Smooth muscle cell (in vitro differentiated cells): ENCODE measurements around the gene JMJD8. TPM values are rescaled to one million over a fixed set of nuclear protein-coding genes. Genes with fewer than 3 reads are reported as not detected.

Experiments used
- DNase-seq: peaks from one replicate; lab custom pipeline; 2025; ENCODE audit not compliant: unreplicated experiment; lab: John Stamatoyannopoulos, UW
- H2AFZ ChIP-seq: fragments of 200-600 bp; sonication (generic); 2 replicates; pipeline ENCODE4 v1.6.0; 2016; ENCODE audit warnings: antibody characterized with exemption, low read depth, mild to moderate bottlenecking
- H3F3A ChIP-seq: fragments of 200-600 bp; sonication (generic); 2 replicates; pipeline ENCODE4 v1.6.0; 2017; ENCODE audit warnings: antibody characterized with exemption, low read depth
- H3K27ac ChIP-seq: fragments of 200-600 bp; sonication (generic); 2 replicates; pipeline ENCODE4 v1.5.1; 2016; ENCODE audit warnings: low read depth, mild to moderate bottlenecking
- H3K27me3 ChIP-seq: fragments of 200-600 bp; sonication (generic); 2 replicates; pipeline ENCODE4 v1.6.1; 2016; ENCODE audit warnings: low read depth, mild to moderate bottlenecking
- H3K36me3 ChIP-seq: fragments of 200-600 bp; sonication (generic); 2 replicates; pipeline ENCODE4 v1.5.1; 2016; ENCODE audit warnings: low read depth
- H3K4me1 ChIP-seq: fragments of 200-600 bp; sonication (generic); 2 replicates; pipeline ENCODE4 v1.5.1; 2016; ENCODE audit warnings: low read depth
- H3K4me2 ChIP-seq: fragments of 200-600 bp; sonication (generic); 2 replicates; pipeline ENCODE4 v1.6.0; 2016; ENCODE audit warnings: mild to moderate bottlenecking
- H3K4me3 ChIP-seq: fragments of 200-600 bp; sonication (generic); 2 replicates; pipeline ENCODE4 v1.5.1; 2016; ENCODE audit warnings: mild to moderate bottlenecking
- H3K79me2 ChIP-seq: fragments of 200-600 bp; sonication (generic); 2 replicates; pipeline ENCODE4 v1.6.0; 2016; ENCODE audit warnings: low read depth, mild to moderate bottlenecking
- H3K9ac ChIP-seq: fragments of 200-600 bp; sonication (generic); 2 replicates; pipeline ENCODE4 v1.6.0; 2016; ENCODE audit warnings: low read depth
- H3K9me3 ChIP-seq: fragments of 200-600 bp; sonication (generic); replicated peaks from 2 replicates; pipeline ENCODE4 v1.5.1; 2016; ENCODE audit warnings: low read depth
- H4K20me1 ChIP-seq: fragments of 200-600 bp; sonication (generic); 2 replicates; pipeline ENCODE4 v1.6.0; 2016; ENCODE audit warnings: low read depth
- WGBS: methylation state at CpG from one replicate; pipeline ENCODE4 v1.1.7; 2016; ENCODE audit warnings: low lambda C conversion rate; 5-methylcytosine and 5-hydroxymethylcytosine counted together
- polyA plus RNA-seq: library from polyadenylated mRNA; unstranded; fragments of >200 nt; fragmentation: Nextera tagmentation; extraction: Ambion mirVana; gene quantifications from 2 replicates; pipeline ENCODE4 v1.2.1, GENCODE V29; 2016
- total RNA-seq: library from RNA; depleted of rRNA; stranded (reverse); fragments of >200 nt; gene quantifications from 2 replicates; pipeline ENCODE4 v1.2.3, GENCODE V29; 2014
- TF ChIP-seq, protein P1 (sequence below): fragments of 200-600 bp; sonication (generic); IDR thresholded peaks from 2 replicates; pipeline ENCODE4 v1.5.1; 2017; ENCODE audit warnings: borderline replicate concordance, mild to moderate bottlenecking, antibody characterized with exemption; ENCODE audit not compliant: insufficient read depth, poor library complexity, severe bottlenecking

The JMJD8 gene
- total and polyA plus RNA-seq, 2 experiments from 2014 or later, result 42.9 to 95.1 TPM

DNA sequence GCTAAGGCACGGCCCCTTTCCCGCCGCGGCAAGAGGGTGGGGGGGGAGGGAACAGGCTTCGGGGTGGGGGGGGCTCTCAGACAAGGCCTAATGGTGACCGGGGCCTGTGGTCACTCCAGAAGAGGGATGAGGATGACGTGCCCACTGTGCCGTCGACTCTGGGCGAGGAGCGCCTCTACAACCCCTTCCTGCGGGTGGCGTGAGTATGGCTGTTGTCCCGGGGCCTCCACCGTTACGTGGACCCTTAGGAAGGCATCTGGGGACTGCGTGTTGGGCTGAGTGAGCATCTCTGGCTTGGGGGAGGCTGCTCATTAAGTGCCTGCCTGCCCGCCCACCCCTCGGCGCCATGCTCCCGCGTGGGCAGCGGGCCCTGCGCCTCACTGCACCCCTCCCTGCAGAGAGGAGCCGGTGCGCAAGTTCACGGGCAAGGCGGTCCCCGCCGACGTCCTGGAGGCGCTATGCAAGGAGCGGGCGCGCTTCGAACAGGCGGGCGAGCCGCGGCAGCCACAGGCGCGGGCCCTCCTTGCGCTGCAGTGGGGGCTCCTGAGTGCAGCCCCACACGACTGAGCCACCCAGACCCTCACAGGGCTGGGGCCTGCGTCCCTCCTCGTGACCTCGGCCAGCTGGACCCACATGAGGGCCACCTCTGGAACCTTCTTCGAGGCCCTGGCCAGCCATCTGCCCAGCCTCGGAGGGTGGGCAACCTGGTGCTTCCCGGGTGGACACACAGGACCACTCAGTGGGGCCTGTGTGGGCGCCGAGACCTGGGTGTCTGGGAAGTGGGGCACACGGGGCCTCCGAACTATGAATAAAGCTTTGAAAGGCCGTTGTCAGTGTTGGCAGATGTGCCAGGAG, 45.0 kb upstream of the JMJD8 start:
- DNase-seq, result no peak
- peak overlapping the region; percentile 99 for H3K4me2 ChIP-seq
- 65% methylated on average over 49 of the region's 55 CpGs for WGBS
- H3K9ac ChIP-seq, result no peak overlapping the region
- peak overlapping the region; percentile 69 for H3K4me3 ChIP-seq
- H3K36me3 ChIP-seq, result no peaks in the 10 kb centered on the region
- H3K27me3 ChIP-seq, result no peaks in the 10 kb centered on the region
- peaks cover 4% of the 10 kb centered on the region for H3F3A ChIP-seq
- TF ChIP-seq, protein P1, sequence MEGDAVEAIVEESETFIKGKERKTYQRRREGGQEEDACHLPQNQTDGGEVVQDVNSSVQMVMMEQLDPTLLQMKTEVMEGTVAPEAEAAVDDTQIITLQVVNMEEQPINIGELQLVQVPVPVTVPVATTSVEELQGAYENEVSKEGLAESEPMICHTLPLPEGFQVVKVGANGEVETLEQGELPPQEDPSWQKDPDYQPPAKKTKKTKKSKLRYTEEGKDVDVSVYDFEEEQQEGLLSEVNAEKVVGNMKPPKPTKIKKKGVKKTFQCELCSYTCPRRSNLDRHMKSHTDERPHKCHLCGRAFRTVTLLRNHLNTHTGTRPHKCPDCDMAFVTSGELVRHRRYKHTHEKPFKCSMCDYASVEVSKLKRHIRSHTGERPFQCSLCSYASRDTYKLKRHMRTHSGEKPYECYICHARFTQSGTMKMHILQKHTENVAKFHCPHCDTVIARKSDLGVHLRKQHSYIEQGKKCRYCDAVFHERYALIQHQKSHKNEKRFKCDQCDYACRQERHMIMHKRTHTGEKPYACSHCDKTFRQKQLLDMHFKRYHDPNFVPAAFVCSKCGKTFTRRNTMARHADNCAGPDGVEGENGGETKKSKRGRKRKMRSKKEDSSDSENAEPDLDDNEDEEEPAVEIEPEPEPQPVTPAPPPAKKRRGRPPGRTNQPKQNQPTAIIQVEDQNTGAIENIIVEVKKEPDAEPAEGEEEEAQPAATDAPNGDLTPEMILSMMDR, result no peak
- H3K4me1 ChIP-seq, result peaks cover 10% of the 10 kb centered on the region
- no peaks in the 10 kb centered on the region for H3K9me3 ChIP-seq
- no peaks in the 10 kb centered on the region for H4K20me1 ChIP-seq
- no peak overlapping the region for H2AFZ ChIP-seq
- no peaks in the 10 kb centered on the region for H3K79me2 ChIP-seq
- no peak overlapping the region for H3K27ac ChIP-seq

DNA sequence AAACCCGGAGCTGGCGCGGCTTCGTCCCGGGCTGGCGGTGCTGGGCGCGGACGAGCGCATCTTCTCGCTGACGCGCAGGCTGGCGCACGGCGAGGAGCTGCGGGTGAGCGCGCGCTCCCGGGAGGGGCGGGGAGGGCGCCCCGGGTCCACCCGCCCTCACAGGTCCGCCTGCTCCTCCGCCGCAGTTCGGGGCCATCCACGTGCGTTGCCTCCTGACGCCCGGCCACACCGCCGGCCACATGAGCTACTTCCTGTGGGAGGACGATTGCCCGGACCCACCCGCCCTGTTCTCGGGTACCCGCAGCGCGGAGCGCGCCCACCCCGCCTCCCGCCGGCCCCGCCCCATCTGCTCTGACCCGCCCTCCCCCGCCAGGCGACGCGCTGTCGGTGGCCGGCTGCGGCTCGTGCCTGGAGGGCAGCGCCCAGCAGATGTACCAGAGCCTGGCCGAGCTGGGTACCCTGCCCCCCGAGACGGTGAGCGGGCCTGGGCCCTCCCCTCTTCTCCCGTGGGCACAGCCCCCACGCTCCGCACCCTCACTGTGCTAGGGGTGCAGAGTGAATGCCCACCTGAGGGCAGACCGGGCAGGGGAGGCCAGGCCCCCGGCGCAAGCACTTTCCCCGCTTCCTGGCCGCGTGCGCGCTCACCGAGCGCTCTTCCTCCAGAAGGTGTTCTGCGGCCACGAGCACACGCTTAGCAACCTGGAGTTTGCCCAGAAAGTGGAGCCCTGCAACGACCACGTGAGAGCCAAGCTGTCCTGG, 44.2 kb upstream of the JMJD8 start:
- DNase-seq, result peak; percentile 34
- 5% methylated on average over 10 of the region's 80 CpGs for WGBS
- Histone ChIP-seq H3K36me3 (no peaks in the 10 kb centered on the region), H3K4me2 (peak overlapping the region; percentile 99), H3K4me3 (peak overlapping the region; percentile 69), H3K27me3 (no peaks in the 10 kb centered on the region), H3K27ac (no peak overlapping the region), H3K9me3 (no peaks in the 10 kb centered on the region), H2AFZ (no peak overlapping the region), H3F3A (peaks cover 4% of the 10 kb centered on the region), H3K79me2 (no peaks in the 10 kb centered on the region), H3K4me1 (peaks cover 10% of the 10 kb centered on the region), H3K9ac (peak overlapping the region; percentile 35), H4K20me1 (no peaks in the 10 kb centered on the region)
- TF ChIP-seq, protein P1, result no peak

DNA sequence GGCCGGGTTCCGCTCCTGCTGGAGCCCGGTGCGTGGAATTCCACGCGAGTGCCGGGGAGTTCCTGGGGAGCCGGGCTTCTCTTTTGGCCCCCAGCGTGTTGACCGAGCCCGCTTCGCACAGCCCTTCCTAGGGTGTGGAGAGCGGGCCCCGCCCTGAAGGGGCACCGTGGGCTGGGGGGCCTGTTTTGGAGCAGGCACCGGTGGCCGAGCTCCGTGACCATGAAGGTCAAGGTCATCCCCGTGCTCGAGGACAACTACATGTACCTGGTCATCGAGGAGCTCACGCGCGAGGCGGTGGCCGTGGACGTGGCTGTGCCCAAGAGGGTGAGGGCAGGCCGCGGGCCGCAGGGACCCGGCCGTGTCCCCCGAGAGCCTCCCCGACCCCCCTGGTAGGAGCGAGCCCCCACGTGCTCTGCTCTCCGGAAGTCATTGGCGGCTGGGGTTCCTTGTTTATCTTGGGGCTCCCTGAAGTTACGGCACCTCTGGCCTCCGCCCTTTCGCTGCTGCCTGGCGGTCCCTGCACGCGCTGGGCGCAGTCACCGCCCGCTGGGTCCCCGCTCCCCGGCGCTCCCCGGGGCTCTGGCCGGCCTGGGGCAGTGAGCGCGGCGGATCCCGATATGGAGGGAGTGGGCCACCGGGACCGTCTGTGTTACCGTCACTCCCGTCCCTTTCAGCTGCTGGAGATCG, 43.3 kb upstream of the JMJD8 start:
- Histone ChIP-seq H3K4me1 (peaks cover 10% of the 10 kb centered on the region), H3F3A (peaks cover 4% of the 10 kb centered on the region), H4K20me1 (no peaks in the 10 kb centered on the region), H3K79me2 (no peaks in the 10 kb centered on the region), H3K9me3 (no peaks in the 10 kb centered on the region), H3K4me3 (peak overlapping the region; percentile 69), H3K27ac (no peak overlapping the region), H3K9ac (peak overlapping the region; percentile 35), H2AFZ (peak overlapping the region; percentile 30), H3K27me3 (no peaks in the 10 kb centered on the region), H3K36me3 (no peaks in the 10 kb centered on the region), H3K4me2 (peak overlapping the region; percentile 99)
- TF ChIP-seq, protein P1, result no peak
- 3% methylated on average over 56 of the region's 61 CpGs for WGBS
- no peak for DNase-seq
